Mesodermal cell (in vitro differentiated cells): ENCODE data around the gene SIGLEC7.

Source experiments
- H3K27ac ChIP-seq: 2 replicates; pipeline ENCODE4 v1.7.0; 2013; ENCODE audit warnings: mild to moderate bottlenecking, low read depth, low read length, moderate library complexity; ENCODE audit not compliant: severe bottlenecking
- H3K36me3 ChIP-seq: 2 replicates; pipeline ENCODE4 v1.7.1; 2013; ENCODE audit warnings: mild to moderate bottlenecking, low read length, moderate library complexity; ENCODE audit not compliant: control insufficient read depth, insufficient read depth
- H3K4me1 ChIP-seq: one replicate; pipeline ENCODE4 v1.7.1; 2013; ENCODE audit warnings: mild to moderate bottlenecking, low read length; ENCODE audit not compliant: insufficient read depth, control insufficient read depth, poor library complexity, severe bottlenecking
- H3K4me3 ChIP-seq: 2 replicates; pipeline ENCODE4 v1.7.0; 2013; ENCODE audit warnings: low read length, control low read depth, mild to moderate bottlenecking; ENCODE audit not compliant: insufficient read depth, poor library complexity, severe bottlenecking; ENCODE audit errors: extremely low read depth
- H3K9me3 ChIP-seq: 2 replicates; pipeline ENCODE4 v1.7.1; 2013; ENCODE audit warnings: mild to moderate bottlenecking, low read length, moderate library complexity; ENCODE audit not compliant: control insufficient read depth
- WGBS, 2 experiments: methylation state at CpG; one replicate each; pipeline ENCODE4 v1.1.5; 2013; ENCODE audit warnings: missing lambda C conversion rate in 2 of 2; ENCODE audit not compliant: insufficient coverage in 2 of 2; 5-methylcytosine and 5-hydroxymethylcytosine counted together

The SIGLEC7 gene

DNA sequence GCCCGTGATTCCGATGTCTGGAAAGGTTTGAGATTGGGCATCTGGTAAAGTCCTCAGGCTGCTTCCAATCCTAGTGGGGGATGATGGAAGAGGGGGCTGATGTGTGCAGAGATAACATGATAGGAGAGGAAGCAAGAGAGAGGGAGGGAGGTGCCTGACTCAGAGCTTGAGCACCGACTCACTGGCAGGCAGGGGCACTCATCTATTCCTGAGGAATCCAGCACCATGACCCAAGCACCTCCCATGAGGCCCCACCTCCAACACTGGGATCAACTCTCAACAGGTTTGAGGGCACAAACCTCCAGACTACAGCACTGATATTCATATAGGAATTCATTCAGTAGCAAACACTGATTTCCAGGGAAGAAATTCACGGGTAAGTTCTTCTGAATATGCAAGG, 23.0 kb upstream of the SIGLEC7 start:
- WGBS, 2 experiments = 76 to 77% methylated on average over 3 to 4 of the region's 4 CpGs
- Histone ChIP-seq H3K36me3 (no peaks in the 10 kb centered on the region), H3K4me3 (no peak overlapping the region), H3K9me3 (no peaks in the 10 kb centered on the region), H3K4me1 (no peaks in the 10 kb centered on the region), H3K27ac (no peak overlapping the region)

DNA sequence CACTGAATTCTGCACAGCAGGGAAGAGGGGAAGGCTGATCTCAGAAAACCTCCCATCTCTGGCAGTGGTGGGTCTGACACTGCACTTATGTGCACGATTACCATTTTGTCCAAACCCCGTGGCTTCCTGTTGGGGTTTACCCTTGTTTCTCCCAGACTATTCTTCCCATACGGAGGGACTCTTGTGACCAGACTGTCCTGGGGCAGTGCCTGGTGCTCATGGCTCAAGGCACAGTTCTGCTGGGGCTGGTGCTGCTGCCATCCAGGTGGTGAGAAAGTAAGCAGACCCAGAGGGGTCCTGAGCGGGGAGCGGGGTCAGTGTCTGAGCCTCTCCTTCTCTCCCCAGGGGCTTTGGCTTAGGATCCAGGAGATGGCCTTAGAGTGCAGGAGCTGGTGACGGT, 22.5 kb upstream of the SIGLEC7 start:
- H3K4me3 ChIP-seq = no peak overlapping the region
- H3K36me3 ChIP-seq = no peaks in the 10 kb centered on the region
- no peak overlapping the region for H3K27ac ChIP-seq
- no peaks in the 10 kb centered on the region for H3K4me1 ChIP-seq
- H3K9me3 ChIP-seq = no peaks in the 10 kb centered on the region
- WGBS, 2 experiments = 89 to 96% methylated on average over 4 to 6 of the region's 6 CpGs

DNA sequence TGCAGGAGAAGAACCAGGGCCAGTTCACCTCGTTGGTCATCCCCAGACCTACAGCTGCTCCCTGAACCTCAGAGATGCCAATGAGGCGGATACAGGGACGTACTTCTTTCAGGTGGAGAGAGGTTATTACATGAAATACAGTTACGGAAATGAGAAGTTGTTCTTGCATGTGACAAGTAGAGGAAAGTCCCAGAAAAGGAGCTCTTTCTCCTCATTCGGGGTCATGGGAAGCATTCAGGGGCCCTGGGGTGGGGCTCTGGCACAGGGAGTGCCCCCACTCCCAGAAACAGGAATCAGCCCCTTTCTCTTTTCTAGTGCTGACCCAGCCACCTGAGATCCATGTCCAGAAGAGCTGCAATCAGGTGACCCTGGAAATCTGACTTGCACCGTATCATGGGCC, 21.9 kb upstream of the SIGLEC7 start:
- 75 to 94% methylated on average over 3 to 5 of the region's 6 CpGs for WGBS, 2 experiments
- Histone ChIP-seq H3K36me3 (no peaks in the 10 kb centered on the region), H3K9me3 (no peaks in the 10 kb centered on the region), H3K4me1 (no peaks in the 10 kb centered on the region), H3K4me3 (no peak overlapping the region), H3K27ac (no peak overlapping the region)

DNA sequence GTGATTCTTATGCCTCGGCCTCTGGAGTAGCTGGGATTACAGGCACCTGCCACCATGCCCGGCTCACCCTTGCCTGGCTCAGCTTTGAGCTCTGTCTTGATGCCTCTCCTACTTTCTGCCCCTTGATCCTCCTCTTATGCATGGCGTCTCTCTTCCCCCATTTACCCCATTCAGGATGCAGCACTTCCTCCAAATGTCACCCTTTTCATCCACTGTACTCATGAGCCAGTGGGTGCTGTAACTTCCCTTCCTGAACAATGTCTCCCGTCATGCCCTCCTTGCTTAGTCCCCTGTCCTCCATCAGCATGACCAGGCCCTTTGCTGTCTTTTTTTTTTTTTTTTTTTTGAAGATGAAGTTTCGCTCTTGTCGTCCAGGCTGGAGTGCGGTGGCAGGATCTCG, 20.8 kb upstream of the SIGLEC7 start:
- Histone ChIP-seq H3K27ac (no peak overlapping the region), H3K9me3 (no peaks in the 10 kb centered on the region), H3K36me3 (no peaks in the 10 kb centered on the region), H3K4me3 (no peak overlapping the region), H3K4me1 (no peaks in the 10 kb centered on the region)
- WGBS, 2 experiments = 86 to 91% methylated on average over 6 to 8 of the region's 8 CpGs

DNA sequence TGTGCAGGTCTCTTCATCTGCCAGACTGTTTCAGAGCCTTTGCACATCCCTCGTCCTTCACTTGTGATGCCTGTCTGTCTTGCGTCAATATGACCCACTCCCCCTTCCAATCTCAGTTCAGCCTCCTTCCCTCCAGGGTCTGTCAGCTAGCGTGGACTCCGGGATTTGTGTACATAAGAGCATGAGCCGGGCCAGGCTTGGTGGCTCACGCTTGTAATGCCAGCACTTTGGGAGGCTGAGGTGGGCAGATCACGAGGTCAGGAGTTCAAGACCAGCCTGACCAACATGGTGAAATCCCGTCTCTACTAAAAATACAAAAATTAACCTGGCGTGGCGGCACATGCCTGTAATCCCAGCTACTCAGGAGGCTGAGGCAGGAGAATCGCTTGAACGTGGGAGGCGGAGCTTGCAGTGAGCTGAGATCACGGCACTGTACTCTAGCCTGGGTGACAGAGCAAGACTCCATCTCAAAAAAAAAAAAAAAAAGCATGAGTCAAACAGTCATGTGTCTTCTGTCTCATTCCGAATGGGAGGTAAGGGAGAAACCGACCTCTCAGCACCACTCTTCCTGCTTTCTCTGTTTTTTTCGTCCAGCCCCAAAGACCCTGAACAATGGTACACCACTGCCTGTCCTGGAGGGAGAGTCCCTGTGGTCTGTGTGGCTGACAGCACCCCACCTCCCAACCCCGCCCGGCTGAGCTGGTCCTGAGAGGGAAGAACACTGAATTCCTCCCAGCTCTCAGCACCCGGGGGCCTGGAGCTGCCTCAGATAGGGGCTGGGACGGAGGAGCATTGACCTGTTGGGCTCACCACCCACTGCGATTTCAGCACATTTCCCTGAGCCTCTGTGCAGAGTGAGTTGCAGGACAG, 19.8 kb upstream of the SIGLEC7 start:
- 82 to 88% methylated on average over 14 of the region's 22 CpGs for WGBS, 2 experiments
- Histone ChIP-seq H3K36me3 (no peaks in the 10 kb centered on the region), H3K4me3 (no peak overlapping the region)

DNA sequence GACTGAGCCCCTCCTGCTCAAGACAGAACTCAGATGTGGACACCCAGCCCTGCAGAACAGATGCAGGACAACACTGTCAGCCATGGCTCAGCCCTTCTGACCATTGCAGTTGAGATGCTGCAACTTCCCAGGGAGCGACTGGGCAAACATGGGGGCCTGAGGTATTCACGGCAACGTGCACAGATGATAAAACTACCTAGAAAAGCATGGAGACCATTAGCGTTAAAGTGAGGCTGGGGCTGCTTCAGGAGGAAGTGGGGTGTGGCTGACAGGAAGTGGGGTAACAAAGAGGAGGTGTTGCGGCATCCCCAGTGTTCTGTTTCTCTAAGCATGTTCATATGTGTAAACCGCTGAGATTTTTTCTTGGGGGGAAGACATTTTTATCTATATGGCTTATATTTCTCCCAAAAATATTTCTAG, 18.7 kb upstream of the SIGLEC7 start:
- Histone ChIP-seq H3K4me1 (no peaks in the 10 kb centered on the region), H3K9me3 (no peaks in the 10 kb centered on the region), H3K4me3 (no peak overlapping the region), H3K27ac (no peak overlapping the region), H3K36me3 (no peaks in the 10 kb centered on the region)
- 84 to 92% methylated on average over 5 of the region's 6 CpGs for WGBS, 2 experiments

More for the DNA sequence above, 19.8 kb upstream of the SIGLEC7 start:
- no peak overlapping the region for H3K27ac ChIP-seq
- H3K4me1 ChIP-seq = no peaks in the 10 kb centered on the region
- no peaks in the 10 kb centered on the region for H3K9me3 ChIP-seq

DNA sequence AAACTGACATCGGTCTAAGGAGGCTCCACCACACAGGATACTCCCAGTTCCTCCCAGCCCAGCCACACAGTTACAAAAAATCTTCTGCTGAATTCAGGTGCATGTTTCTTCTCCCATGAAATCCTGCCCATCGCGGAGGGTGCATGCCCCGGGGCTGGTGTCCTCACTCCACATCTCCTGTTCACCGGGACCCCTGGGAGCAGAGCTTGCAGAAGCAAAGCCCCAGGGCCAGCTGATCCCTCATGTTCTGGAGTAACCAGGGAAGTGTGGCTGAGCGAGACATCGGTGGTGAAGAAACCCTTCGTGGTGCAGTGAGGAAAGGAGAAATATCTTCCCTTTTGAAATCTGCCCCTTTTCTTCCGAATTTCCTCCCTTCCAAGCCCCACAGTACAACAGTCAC, 18.3 kb upstream of the SIGLEC7 start:
- Histone ChIP-seq H3K36me3 (no peaks in the 10 kb centered on the region), H3K4me3 (no peak overlapping the region), H3K9me3 (no peaks in the 10 kb centered on the region), H3K27ac (no peak overlapping the region), H3K4me1 (no peaks in the 10 kb centered on the region)
- WGBS, 2 experiments = 92 to 94% methylated on average over 4 to 8 of the region's 9 CpGs

DNA sequence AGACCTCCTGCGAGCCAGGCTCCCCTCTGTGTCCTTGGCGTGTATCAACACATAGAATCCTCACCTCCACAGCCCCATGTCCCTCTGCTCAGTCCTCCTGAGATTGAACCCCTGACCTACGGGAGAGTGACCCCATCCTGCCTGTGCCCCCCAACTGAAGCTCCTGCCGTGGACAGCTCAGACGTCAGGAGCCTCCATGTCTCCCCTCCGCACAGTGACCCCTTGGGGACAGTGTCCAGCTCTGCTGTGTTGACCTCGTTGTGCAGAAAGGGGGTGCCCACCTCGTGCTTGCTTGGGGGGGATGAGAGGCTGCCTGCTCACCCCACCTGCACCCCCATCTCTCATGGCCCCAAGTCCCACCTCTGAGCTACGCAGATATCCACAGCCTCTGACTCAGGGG, 17.9 kb upstream of the SIGLEC7 start:
- no peak overlapping the region for H3K4me3 ChIP-seq
- H3K27ac ChIP-seq = no peak overlapping the region
- 95 to 96% methylated on average over 3 to 4 of the region's 9 CpGs for WGBS, 2 experiments
- no peaks in the 10 kb centered on the region for H3K36me3 ChIP-seq
- H3K4me1 ChIP-seq = no peaks in the 10 kb centered on the region
- H3K9me3 ChIP-seq = no peaks in the 10 kb centered on the region

DNA sequence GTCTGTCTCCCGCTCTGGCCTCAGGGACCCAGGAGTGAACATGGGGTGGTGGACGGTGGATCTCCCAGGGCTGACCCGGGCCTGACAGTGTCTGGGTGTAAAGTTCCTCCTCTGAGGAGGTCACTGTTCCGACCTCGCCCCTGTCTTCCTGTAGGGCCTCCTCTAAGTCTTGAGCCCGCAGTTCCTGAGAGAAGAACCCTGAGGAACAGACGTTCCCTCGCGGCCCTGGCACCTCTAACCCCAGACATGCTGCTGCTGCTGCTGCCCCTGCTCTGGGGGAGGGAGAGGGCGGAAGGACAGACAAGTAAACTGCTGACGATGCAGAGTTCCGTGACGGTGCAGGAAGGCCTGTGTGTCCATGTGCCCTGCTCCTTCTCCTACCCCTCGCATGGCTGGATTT, 17.4 kb upstream of the SIGLEC7 start, which contains the start of gene SIGLEC9:
TSS of gene SIGLEC9 (plus strand) at position 178 of the 400 bp plus-strand sequence. CDS start at position 247, 69 bp downstream.
- Histone ChIP-seq H3K9me3 (no peaks in the 10 kb centered on the region), H3K4me1 (no peaks in the 10 kb centered on the region), H3K36me3 (no peaks in the 10 kb centered on the region), H3K27ac (no peak within 1 kb of the TSS), H3K4me3 (no peak within 1 kb of the TSS)
- WGBS, 2 experiments = 91 to 93% methylated on average over 8 to 9 of the region's 14 CpGs

DNA sequence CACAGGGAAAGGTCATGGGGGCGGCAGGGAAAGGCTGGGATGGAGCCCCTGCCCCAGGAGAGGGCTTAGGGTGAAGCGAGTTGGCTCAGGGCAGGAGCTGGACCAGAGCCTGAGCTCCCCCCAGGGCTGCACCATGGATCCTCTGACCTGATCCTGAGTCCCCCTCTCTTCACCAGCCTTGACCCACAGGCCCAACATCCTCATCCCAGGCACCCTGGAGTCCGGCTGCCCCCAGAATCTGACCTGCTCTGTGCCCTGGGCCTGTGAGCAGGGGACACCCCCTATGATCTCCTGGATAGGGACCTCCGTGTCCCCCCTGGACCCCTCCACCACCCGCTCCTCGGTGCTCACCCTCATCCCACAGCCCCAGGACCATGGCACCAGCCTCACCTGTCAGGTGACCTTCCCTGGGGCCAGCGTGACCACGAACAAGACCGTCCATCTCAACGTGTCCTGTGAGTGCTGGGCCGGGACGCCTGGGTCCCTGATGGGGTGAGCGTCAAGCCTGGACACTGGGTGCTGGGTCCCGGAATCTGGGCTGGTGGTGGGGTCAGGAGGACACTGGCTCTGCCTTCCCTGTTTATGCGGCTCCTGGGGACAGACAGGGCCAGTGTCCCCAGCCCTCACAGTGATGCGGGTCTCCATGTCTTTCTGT, 16.6 kb upstream of the SIGLEC7 start:
- WGBS, 2 experiments = 92 to 94% methylated on average over 9 to 16 of the region's 16 CpGs
- H3K9me3 ChIP-seq = no peaks in the 10 kb centered on the region
- H3K4me1 ChIP-seq = no peaks in the 10 kb centered on the region
- H3K27ac ChIP-seq = no peak overlapping the region
- no peaks in the 10 kb centered on the region for H3K36me3 ChIP-seq
- H3K4me3 ChIP-seq = no peak overlapping the region

DNA sequence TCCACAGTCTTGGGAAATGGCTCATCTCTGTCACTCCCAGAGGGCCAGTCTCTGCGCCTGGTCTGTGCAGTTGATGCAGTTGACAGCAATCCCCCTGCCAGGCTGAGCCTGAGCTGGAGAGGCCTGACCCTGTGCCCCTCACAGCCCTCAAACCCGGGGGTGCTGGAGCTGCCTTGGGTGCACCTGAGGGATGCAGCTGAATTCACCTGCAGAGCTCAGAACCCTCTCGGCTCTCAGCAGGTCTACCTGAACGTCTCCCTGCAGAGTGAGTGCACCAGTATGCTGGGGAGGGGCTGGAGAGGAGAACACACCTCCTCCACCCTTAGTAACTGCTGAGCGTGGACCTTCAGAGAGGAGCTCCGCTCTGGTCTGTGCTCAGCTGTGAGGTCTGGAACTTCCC, 15.1 kb upstream of the SIGLEC7 start:
- Histone ChIP-seq H3K36me3 (no peaks in the 10 kb centered on the region), H3K27ac (no peak overlapping the region), H3K4me1 (no peaks in the 10 kb centered on the region), H3K9me3 (no peaks in the 10 kb centered on the region), H3K4me3 (no peak overlapping the region)
- WGBS, 2 experiments = 78 to 95% methylated on average over 3 to 4 of the region's 6 CpGs
